ENCODE measurements around the gene TAF11L12. TPM values are rescaled to one million over a fixed set of nuclear protein-coding genes. Genes with fewer than 3 reads are reported as not detected.
"Not testable (repeated sequence)": the region's sequence is repeated elsewhere in the genome, so short reads cannot be mapped to it uniquely, and the experiment has no call there.

Gene TAF11L12
- not detected for total RNA-seq

- H3K4me1 ChIP-seq (replicated peaks); DNase-seq (ENCODE audit: low spot score); intact Hi-C loops (cut with DNase I); H3K36me3 ChIP-seq; H3K4me3 ChIP-seq; H3K9me3 ChIP-seq; H3K27ac ChIP-seq; H3K27me3 ChIP-seq (replicated peaks; ENCODE audit: insufficient read depth): not testable (repeated sequence)
- 70% methylated on average over 2 of the region's 2 CpGs for WGBS
These were observed at the start of gene TAF11L12 for GRCh38 chr5:17610092-17610491. Gene TAF11L12, plus strand, starts transcription at chr5:17610392.

DNA sequence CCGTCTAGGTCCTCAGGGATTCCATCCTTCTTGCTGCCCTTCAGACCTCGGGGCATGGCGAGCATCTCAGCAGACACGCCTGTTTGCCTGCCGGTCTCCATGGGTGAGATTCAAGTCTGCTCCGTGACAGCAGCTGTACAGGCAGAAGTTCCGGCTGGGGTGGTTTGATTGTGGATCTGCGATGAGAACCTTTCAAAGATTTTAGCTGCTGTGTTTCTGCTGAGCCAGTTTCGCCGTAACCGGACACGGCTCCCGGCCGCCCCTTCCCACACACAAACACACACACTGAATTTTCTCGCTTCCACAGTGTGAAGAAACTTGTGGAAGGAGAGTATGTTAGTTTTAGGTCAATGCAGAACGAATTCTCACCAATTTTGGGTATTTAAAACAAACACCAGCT, 24.5 kb upstream of the TAF11L12 start, which contains the start of gene TAF11L7:
TAF11L7 (minus strand) TSS at position 101 of the 400 bp plus-strand sequence.
- WGBS = no CpG with 5 or more reads among the region's 16 CpGs
- DNase-seq (ENCODE audit: low spot score); intact Hi-C loops (cut with DNase I): not testable (repeated sequence)

GRCh38 chr5:17590860-17591259, 19.3 kb upstream of the TAF11L12 start, which contains the start of gene TAF11L8:
Gene TAF11L8, minus strand, starts transcription at chr5:17590960.
- WGBS = no CpG with 5 or more reads among the region's 16 CpGs
- H3K9me3 ChIP-seq; H3K4me1 ChIP-seq (replicated peaks); intact Hi-C loops (cut with DNase I); H3K27ac ChIP-seq; DNase-seq (ENCODE audit: low spot score); H3K4me3 ChIP-seq; H3K27me3 ChIP-seq (replicated peaks; ENCODE audit: insufficient read depth); H3K36me3 ChIP-seq: not testable (repeated sequence)

More for the DNA sequence above, 24.5 kb upstream of the TAF11L12 start, which contains the start of gene TAF11L7:
- not testable (repeated sequence) for H3K4me1 ChIP-seq (replicated peaks); H3K4me3 ChIP-seq; H3K27ac ChIP-seq; H3K36me3 ChIP-seq; H3K27me3 ChIP-seq (replicated peaks; ENCODE audit: insufficient read depth); H3K9me3 ChIP-seq

DNA sequence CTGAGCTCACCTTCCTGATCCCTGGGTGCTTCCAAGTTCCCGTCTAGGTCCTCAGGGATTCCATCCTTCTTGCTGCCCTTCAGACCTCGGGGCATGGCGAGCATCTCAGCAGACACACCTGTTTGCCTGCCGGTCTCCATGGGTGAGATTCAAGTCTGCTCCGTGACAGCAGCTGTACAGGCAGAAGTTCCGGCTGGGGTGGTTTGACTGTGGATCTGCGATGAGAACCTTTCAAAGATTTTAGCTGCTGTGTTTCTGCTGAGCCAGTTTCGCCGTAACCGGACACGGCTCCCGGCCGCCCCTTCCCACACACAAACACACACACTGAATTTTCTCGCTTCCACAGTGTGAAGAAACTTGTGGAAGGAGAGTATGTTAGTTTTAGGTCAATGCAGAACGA, 15.9 kb upstream of the TAF11L12 start, which contains the start of gene TAF11L9:
TAF11L9 (minus strand) TSS at position 140 of the 400 bp plus-strand sequence.
- intact Hi-C loops (cut with DNase I); H3K27ac ChIP-seq; H3K27me3 ChIP-seq (replicated peaks; ENCODE audit: insufficient read depth); H3K4me1 ChIP-seq (replicated peaks); H3K9me3 ChIP-seq; H3K36me3 ChIP-seq; DNase-seq (ENCODE audit: low spot score); H3K4me3 ChIP-seq: not testable (repeated sequence)
- WGBS = 97% methylated on average over 13 of the region's 15 CpGs

- DNase-seq (ENCODE audit: low spot score); H3K27ac ChIP-seq; H3K4me1 ChIP-seq (replicated peaks); H3K9me3 ChIP-seq; intact Hi-C loops (cut with DNase I); H3K36me3 ChIP-seq; H3K4me3 ChIP-seq; H3K27me3 ChIP-seq (replicated peaks; ENCODE audit: insufficient read depth): not testable (repeated sequence)
- 93% methylated on average over 8 of the region's 15 CpGs for WGBS
These were observed 12.5 kb upstream of the TAF11L12 start, which contains the start of gene TAF11L10 for GRCh38 chr5:17597728-17598127. Gene TAF11L10, minus strand, starts transcription at chr5:17597828.

- H3K36me3 ChIP-seq; H3K9me3 ChIP-seq; H3K27ac ChIP-seq; H3K4me1 ChIP-seq (replicated peaks); DNase-seq (ENCODE audit: low spot score); H3K27me3 ChIP-seq (replicated peaks; ENCODE audit: insufficient read depth); intact Hi-C loops (cut with DNase I); H3K4me3 ChIP-seq: not testable (repeated sequence)
- WGBS = 61% methylated on average over 6 of the region's 6 CpGs
These were observed 6.3 kb upstream of the TAF11L12 start, which contains the start of gene TAF11L11 for GRCh38 chr5:17603880-17604279. Gene TAF11L11, plus strand, starts transcription at chr5:17604183.

DNA sequence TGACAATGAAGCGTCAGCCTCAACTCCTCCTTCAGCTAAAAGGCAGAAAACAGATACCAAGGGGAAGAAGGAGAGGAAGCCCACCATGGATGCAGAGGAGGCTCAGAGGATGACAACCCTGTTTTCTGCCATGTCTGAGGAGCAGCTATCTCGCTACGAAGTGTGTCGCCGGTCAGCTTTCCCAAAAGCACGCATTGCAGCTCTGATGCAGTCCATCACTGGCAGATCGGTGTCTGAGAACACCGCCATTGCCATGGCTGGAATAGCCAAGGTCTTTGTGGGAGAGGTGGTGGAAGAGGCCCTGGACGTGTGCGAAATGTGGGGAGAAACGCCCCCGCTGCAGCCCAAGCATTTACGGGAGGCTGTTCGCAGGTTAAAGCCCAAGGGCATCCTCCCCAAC, 5.2 kb upstream of the TAF11L12 start:
- WGBS = 95% methylated on average over 14 of the region's 14 CpGs
- Histone ChIP-seq H3K4me3 (no peak overlapping the region), H3K27ac (no peak overlapping the region), H3K9me3 (no peaks in the 10 kb centered on the region), H3K27me3 (replicated peaks; ENCODE audit: insufficient read depth) (no peaks in the 10 kb centered on the region), H3K36me3 (no peaks in the 10 kb centered on the region), H3K4me1 (replicated peaks) (no peaks in the 10 kb centered on the region)
- TF ChIP-seq POLR2A (IDR thresholded peaks at IDR 0.05) = no peak
- no peak for TF ChIP-seq CTCF (IDR thresholded peaks at IDR 0.05)
- TF ChIP-seq POLR2AphosphoS5 (IDR thresholded peaks at IDR 0.05) = no peak
- intact Hi-C loops (cut with DNase I) = no loop called here
- DNase-seq (ENCODE audit: low spot score) = no peak

DNA sequence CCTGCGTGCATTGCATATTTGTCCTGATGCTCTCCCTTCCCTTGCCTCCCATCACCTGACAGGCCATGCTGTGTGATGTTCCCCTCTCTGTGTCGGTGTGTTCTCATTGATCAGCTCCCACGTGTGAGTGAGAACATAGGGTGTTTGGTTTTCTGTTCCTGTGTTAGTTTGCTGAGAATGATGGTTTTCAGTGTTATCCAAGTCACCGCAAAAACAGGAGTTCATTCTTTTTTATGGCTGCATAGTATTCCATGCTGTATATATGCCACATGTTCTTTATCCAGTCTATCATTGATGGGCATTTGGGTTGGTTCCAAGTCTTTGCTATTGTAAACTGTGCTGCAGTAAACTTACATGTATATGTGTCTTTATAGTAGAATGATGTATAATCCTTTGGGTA, 2.7 kb upstream of the TAF11L12 start:
- H3K4me3 ChIP-seq; DNase-seq (ENCODE audit: low spot score); H3K27me3 ChIP-seq (replicated peaks; ENCODE audit: insufficient read depth); H3K36me3 ChIP-seq; intact Hi-C loops (cut with DNase I); H3K9me3 ChIP-seq; H3K27ac ChIP-seq; H3K4me1 ChIP-seq (replicated peaks): not testable (repeated sequence)
- WGBS = 83% methylated on average over 4 of the region's 4 CpGs

Data from prostate gland (tissue), 2 donors.